BLaER1 treated with 17β-estradiol and CSF1 and Interleukin-3, amounts not matched to agents 10 nM and 100 nM (cell line): ENCODE measurements around the gene MAGI2.
A peak's percentile ranks its signal among the peaks of the same experiment; 100 is the strongest.

Experiments used
- H3K27ac ChIP-seq, 11 experiments: shearing (Covaris generic); formaldehyde crosslinking; 2 replicates each; pipeline ENCODE4 v1.8.1; 2022
- H3K27me3 ChIP-seq, 11 experiments: shearing (Covaris generic); formaldehyde crosslinking; 2 replicates each; pipeline ENCODE4 v1.8.1; 2022
- H3K36me3 ChIP-seq, 11 experiments: shearing (Covaris generic); formaldehyde crosslinking; 2 replicates each; pipeline ENCODE4 v1.8.1; 2022
- H3K4me1 ChIP-seq, 10 experiments: shearing (Covaris generic); formaldehyde crosslinking; 2 replicates each; pipeline ENCODE4 v1.8.1; 2022
- H3K4me2 ChIP-seq, 11 experiments: shearing (Covaris generic); formaldehyde crosslinking; 2 replicates each; pipeline ENCODE4 v1.8.1; 2022
- H3K4me3 ChIP-seq, 10 experiments: shearing (Covaris generic); formaldehyde crosslinking; 2 replicates each; pipeline ENCODE4 v1.8.1; 2022
- H3K9ac ChIP-seq, 11 experiments: shearing (Covaris generic); formaldehyde crosslinking; 2 replicates each; pipeline ENCODE4 v1.8.1; 2022
- H3K9me3 ChIP-seq, 11 experiments: shearing (Covaris generic); formaldehyde crosslinking; replicated peaks in 1 of 11; 2 replicates each; pipeline ENCODE4 v1.8.1; 2022
- H4K20me1 ChIP-seq, 11 experiments: shearing (Covaris generic); formaldehyde crosslinking; 2 replicates each; pipeline ENCODE4 v1.8.1; 2022
- Cebpa-rat ChIP-seq, 11 experiments: shearing (Covaris generic); IDR thresholded peaks; 2 replicates each; pipeline ENCODE4 v1.8.1; 2022

The MAGI2 gene

GRCh38 chr7:78165454-78165853 is 1288.0 kb downstream of the MAGI2 start:
- Histone ChIP-seq H3K36me3 (no peaks in the 10 kb centered on the region), H3K4me3 (no peak overlapping the region), H3K9me3 (no peaks in the 10 kb centered on the region), H3K9ac (no peak overlapping the region), H3K4me2 (no peak overlapping the region), H3K27me3 (no peaks in the 10 kb centered on the region), H4K20me1 (no peaks in the 10 kb centered on the region), H3K4me1 (no peaks in the 10 kb centered on the region), H3K27ac (no peak overlapping the region)
- TF ChIP-seq Cebpa-rat (IDR thresholded peaks at IDR 0.05), result no peak

DNA sequence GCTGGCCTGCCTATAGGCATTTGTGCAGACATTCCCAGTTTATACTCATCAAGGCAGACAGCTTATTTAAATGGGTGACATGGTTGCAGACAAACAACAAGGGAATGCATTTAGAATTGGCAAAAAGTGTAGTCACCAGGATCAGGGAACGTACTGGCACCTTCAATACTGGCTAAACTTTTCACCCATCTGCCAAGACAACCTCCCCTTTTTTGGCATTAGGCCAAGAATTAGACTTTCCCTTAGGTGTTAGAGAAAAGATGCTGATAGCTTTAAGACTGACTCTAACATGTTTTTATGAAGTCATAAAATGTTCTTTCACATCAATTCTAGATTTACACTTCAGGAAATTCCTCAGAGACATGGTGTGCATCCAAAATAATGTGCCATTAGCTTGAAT is 1289.0 kb downstream of the MAGI2 start:
- no peaks in the 10 kb centered on the region for H3K27me3 ChIP-seq
- no peak for TF ChIP-seq Cebpa-rat (IDR thresholded peaks at IDR 0.05)
- no peak overlapping the region for H3K9ac ChIP-seq
- no peaks in the 10 kb centered on the region for H4K20me1 ChIP-seq
- no peaks in the 10 kb centered on the region for H3K9me3 ChIP-seq
- no peak overlapping the region for H3K4me3 ChIP-seq
- H3K36me3 ChIP-seq, result no peaks in the 10 kb centered on the region
- H3K4me1 ChIP-seq, result no peaks in the 10 kb centered on the region
- no peak overlapping the region for H3K27ac ChIP-seq
- H3K4me2 ChIP-seq, result no peak overlapping the region

DNA sequence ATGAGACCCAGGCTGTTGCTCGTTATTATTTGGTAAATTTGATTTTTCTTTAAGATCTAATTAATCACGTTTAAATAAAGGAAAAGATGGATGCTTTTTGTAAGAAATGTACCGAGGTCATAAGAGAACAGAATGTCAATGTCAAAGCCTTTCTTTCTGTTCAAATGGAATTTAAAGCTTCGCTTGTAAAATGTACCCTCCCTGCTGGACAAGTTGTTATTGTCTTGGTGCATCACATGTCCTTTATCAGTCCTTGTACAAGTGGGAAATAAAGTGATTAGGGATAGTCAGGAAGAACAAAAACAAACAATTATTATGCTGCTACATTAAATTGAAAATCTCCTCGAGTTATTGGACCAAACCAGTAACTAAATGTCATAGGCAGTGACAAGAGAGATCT is 1291.7 kb downstream of the MAGI2 start:
- no peaks in the 10 kb centered on the region for H3K9me3 ChIP-seq
- no peaks in the 10 kb centered on the region for H4K20me1 ChIP-seq
- no peaks in the 10 kb centered on the region for H3K4me1 ChIP-seq
- H3K9ac ChIP-seq, result no peak overlapping the region
- H3K27ac ChIP-seq, result no peak overlapping the region
- no peaks in the 10 kb centered on the region for H3K27me3 ChIP-seq
- no peak overlapping the region for H3K4me3 ChIP-seq
- no peaks in the 10 kb centered on the region for H3K36me3 ChIP-seq
- H3K4me2 ChIP-seq, result no peak overlapping the region
- TF ChIP-seq Cebpa-rat (IDR thresholded peaks at IDR 0.05), result no peak

- Histone ChIP-seq H3K4me1 (no peaks in the 10 kb centered on the region), H4K20me1 (no peaks in the 10 kb centered on the region), H3K9me3 (no peaks in the 10 kb centered on the region), H3K27ac (no peak overlapping the region), H3K27me3 (no peaks in the 10 kb centered on the region), H3K4me2 (no peak overlapping the region), H3K36me3 (no peaks in the 10 kb centered on the region), H3K4me3 (no peak overlapping the region), H3K9ac (no peak overlapping the region)
- TF ChIP-seq Cebpa-rat (IDR thresholded peaks at IDR 0.05), result no peak
Measured at GRCh38 chr7:78159545-78159944, 1293.9 kb downstream of the MAGI2 start.

GRCh38 chr7:78153285-78153684 is 1300.2 kb downstream of the MAGI2 start:
- Histone ChIP-seq H3K27me3 (no peaks in the 10 kb centered on the region), H3K9ac (no peak overlapping the region), H3K36me3 (no peaks in the 10 kb centered on the region)

GRCh38 chr7:78151229-78151628 is 1302.2 kb downstream of the MAGI2 start:
- TF ChIP-seq Cebpa-rat (IDR thresholded peaks at IDR 0.05), result no peak
- Histone ChIP-seq H3K27me3 (no peaks in the 10 kb centered on the region), H3K4me3 (no peak overlapping the region), H3K27ac (no peak overlapping the region), H3K36me3 (no peaks in the 10 kb centered on the region), H3K9ac (no peak overlapping the region), H3K9me3 (no peaks in the 10 kb centered on the region), H3K4me1 (peaks cover 0 to 8% (median 0%) of the 10 kb centered on the region in 10 experiments; a peak in 7 of 20 replicates), H3K4me2 (no peak overlapping the region), H4K20me1 (no peaks in the 10 kb centered on the region)

More at GRCh38 chr7:78153285-78153684, 1300.2 kb downstream of the MAGI2 start:
- no peak overlapping the region for H3K4me3 ChIP-seq
- H3K4me2 ChIP-seq, result peak overlapping the region in 3 of 11 experiments; percentile 8 to 35 (median 21); a peak in 5 of 22 replicates
- peaks cover 0 to 8% (median 0%) of the 10 kb centered on the region in 10 experiments; a peak in 7 of 20 replicates for H3K4me1 ChIP-seq
- H4K20me1 ChIP-seq, result no peaks in the 10 kb centered on the region
- no peak for TF ChIP-seq Cebpa-rat (IDR thresholded peaks at IDR 0.05)
- H3K27ac ChIP-seq, result no peak overlapping the region
- no peaks in the 10 kb centered on the region for H3K9me3 ChIP-seq

GRCh38 chr7:78149787-78150186 is 1303.7 kb downstream of the MAGI2 start:
- Histone ChIP-seq H3K36me3 (no peaks in the 10 kb centered on the region), H3K27me3 (no peaks in the 10 kb centered on the region), H3K4me1 (peaks cover 0 to 8% (median 0%) of the 10 kb centered on the region in 10 experiments; a peak in 7 of 20 replicates), H3K9me3 (no peaks in the 10 kb centered on the region; a peak in 1 of 22 replicates), H3K4me3 (no peak overlapping the region), H3K4me2 (no peak overlapping the region), H4K20me1 (no peaks in the 10 kb centered on the region), H3K9ac (no peak overlapping the region), H3K27ac (no peak overlapping the region)
- TF ChIP-seq Cebpa-rat (IDR thresholded peaks at IDR 0.05), result no peak

DNA sequence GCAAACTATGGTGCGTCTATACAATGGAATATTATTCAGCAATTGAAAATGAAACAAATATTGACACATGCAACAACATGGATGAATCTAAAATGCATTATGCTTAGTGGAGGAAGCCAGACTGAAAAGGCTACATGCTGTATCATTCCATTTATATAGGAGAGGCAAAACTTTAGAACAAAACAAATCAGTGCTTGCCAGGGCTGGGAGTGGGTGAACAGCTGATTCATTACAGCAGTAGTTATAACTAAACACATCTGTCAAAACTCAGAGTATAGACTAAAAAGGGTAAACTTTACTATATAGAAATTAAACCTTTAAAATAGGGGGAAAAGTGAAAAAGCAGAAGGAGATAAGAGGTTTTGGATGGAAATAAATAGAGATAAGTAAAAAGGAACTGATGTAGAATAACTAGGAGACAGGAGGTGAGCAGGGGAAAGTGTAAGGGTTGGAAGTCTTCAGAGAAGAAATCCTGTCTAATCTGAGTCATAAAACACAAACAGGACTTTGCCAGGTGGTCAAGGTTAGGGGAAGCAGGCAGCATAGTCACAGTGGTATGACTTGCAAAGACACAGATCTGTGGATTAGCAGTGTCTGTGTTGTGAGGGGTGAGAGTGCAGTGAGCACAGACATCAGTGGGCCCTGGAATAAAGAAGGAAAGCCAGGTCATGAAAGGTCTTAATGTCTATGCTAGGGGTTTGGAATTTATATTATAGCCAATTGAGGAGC is 1305.1 kb downstream of the MAGI2 start:
- no peak for TF ChIP-seq Cebpa-rat (IDR thresholded peaks at IDR 0.05)

GRCh38 chr7:78146546-78146945 is 1306.9 kb downstream of the MAGI2 start:
- H3K4me1 ChIP-seq, result no peaks in the 10 kb centered on the region
- H3K9ac ChIP-seq, result no peak overlapping the region
- no peak overlapping the region for H3K27ac ChIP-seq
- TF ChIP-seq Cebpa-rat (IDR thresholded peaks at IDR 0.05), result no peak
- no peaks in the 10 kb centered on the region for H4K20me1 ChIP-seq
- no peak overlapping the region for H3K4me3 ChIP-seq
- no peak overlapping the region for H3K4me2 ChIP-seq
- no peaks in the 10 kb centered on the region for H3K27me3 ChIP-seq
- no peaks in the 10 kb centered on the region; a peak in 1 of 22 replicates for H3K9me3 ChIP-seq
- no peaks in the 10 kb centered on the region for H3K36me3 ChIP-seq

More for the DNA sequence above, 1305.1 kb downstream of the MAGI2 start:
- H3K4me1 ChIP-seq, result peaks cover 0 to 4% (median 0%) of the 10 kb centered on the region in 10 experiments; a peak in 7 of 20 replicates
- no peak overlapping the region for H3K27ac ChIP-seq
- no peak overlapping the region for H3K4me2 ChIP-seq
- H3K36me3 ChIP-seq, result no peaks in the 10 kb centered on the region
- H4K20me1 ChIP-seq, result no peaks in the 10 kb centered on the region
- H3K4me3 ChIP-seq, result no peak overlapping the region
- no peaks in the 10 kb centered on the region; a peak in 1 of 22 replicates for H3K9me3 ChIP-seq
- no peaks in the 10 kb centered on the region for H3K27me3 ChIP-seq
- H3K9ac ChIP-seq, result no peak overlapping the region

- no peaks in the 10 kb centered on the region for H3K27me3 ChIP-seq
- H3K4me2 ChIP-seq, result no peak overlapping the region
- H3K27ac ChIP-seq, result no peak overlapping the region
- no peaks in the 10 kb centered on the region; a peak in 1 of 22 replicates for H3K9me3 ChIP-seq
- no peaks in the 10 kb centered on the region for H3K4me1 ChIP-seq
- H3K9ac ChIP-seq, result no peak overlapping the region
- no peak for TF ChIP-seq Cebpa-rat (IDR thresholded peaks at IDR 0.05)
- H4K20me1 ChIP-seq, result no peaks in the 10 kb centered on the region
- no peak overlapping the region for H3K4me3 ChIP-seq
- no peaks in the 10 kb centered on the region for H3K36me3 ChIP-seq
Measured at GRCh38 chr7:78143661-78144060, 1309.8 kb downstream of the MAGI2 start.
